ENCODE data around the gene IRS1.

Gene IRS1

DNA sequence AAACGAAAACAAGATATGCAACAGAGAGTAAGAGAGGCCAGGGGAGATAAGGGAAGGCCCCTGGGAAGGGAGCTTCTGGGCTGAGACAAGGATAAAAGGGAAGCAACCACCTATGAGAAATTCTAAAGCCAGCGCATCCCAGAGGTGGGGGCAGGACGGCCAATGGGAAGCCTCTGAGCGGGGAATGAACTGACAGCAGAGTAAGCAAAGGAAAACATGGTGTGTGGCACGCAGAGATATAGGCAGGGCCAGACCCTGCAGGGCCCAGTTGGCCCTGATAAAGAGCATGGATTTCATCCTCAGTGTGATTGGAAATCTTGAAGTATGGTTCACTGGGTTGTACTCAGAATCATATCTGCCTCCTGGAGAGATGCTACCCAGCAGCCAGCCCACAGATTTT is 78.7 kb downstream of the IRS1 start:
- DNase-seq, result no peak

DNA sequence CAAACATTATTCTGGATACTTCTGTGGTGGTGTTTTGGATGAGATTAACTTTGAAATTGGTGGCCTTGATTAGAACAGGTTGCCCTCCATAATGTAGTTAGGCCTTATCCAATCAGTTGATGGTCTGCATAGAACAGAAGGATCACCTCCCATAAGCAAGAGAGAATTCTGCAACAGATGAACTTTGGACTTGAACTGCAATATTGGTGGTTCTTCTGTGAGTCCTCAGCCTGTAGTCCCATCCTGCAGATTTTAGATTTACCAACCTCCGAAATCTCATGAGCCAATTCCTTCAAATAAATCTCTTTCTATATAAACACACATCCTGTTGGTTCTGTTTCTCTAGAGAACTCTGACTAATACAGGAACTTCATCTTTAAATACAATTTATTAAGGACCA is 81.9 kb downstream of the IRS1 start:
- DNase-seq, result no peak

DNA sequence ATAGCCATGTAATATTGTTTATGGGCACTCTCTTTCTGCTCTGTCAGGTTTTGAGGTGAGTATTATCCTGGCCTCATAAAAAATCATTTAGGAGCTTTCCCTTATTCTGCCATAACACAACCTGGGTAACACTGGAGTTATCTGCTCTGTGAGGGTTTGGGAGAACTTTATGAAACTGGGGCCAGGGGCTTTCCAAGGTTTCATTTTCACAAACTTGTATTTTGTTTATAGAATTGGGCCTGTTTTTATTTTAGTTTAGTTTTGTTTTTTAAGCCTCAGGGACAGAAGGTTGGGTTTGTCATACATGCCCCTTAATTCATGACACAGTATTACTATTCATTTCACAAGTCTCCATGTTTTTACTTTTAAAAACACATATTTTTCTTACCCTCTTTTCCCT is 83.5 kb downstream of the IRS1 start:
- DNase-seq, result no peak

DNA sequence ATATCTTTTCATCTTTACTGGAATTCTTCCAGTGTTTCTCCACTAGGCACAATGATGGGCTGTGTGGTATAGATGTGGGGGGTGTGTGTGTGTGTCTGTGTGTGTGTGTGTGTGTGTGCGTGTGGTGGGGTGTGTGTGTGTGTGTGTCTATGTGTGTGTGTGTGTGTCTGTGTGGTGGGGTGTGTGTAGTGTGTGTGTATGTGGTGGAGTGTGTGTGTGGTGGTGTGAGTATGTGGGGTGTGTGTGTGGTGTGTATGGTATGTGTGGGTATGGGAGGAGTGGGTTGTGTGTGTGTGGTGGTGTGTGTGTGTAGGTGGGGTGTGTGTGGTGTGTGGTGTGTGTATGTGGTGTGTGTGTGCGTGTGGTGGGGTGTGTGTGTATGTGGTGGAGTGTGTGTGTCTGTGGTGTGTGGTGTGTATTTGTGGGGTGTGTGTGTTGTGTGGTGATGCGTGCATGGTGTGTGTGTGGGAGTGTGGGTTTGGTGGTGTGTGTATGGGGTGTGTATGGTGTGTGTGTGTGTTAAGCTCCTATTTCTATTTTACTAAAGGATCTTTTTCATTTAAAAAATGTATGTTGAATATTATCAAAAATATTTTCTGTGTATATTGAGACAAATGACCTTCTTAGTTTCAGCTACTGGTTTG is 84.2 kb downstream of the IRS1 start:
- DNase-seq, result no peak

DNA sequence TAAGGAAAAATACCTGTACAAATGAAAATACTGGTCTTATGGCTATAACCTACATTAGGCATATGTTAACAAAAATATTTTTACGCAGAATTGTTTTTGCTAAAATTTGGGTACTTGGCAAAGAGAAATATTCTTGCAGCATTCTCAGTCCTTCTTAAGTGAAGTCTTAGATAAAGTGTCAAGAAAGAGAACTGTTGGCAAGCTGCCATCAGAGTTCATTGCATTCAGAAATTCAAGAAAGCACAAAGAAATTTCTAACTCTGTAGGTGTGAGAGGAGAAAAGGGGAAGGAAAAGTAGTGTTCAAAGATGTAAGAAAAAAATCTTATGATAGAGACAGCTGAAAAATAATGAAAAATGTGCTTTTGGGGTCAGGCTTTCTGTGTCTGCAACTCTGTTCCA is 86.7 kb downstream of the IRS1 start:
- no peak for DNase-seq

DNA sequence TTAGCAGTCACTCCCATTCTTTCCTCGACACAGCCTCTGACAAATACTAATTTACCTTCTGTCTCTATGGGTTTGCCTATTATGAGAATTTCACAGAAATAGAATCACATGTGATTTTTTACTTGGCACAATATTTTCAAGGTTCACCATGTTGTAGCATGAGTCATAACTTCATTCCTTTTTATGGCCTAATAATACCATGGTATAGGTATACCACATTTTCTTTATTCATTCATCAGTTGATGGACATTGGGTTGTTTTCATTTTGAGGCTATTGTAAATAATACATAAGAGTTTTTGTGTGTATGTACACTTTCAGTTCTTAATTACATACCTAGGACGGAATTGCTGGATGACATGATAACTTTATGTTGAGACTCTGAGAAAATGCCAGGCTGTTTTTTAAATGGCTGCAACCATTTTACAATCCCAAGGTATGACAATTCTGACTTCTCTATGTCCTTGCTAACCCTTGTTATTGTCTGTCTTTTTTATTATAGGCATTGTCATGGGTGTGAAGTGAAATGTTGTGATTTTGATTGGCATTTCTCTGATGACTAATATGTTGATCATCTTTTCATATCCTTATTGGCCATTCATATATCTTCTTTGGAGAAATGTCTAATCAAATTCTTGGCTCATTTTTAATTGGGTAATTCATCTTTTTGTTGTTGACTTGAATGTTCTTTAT is 87.9 kb downstream of the IRS1 start:
- no peak for DNase-seq

DNA sequence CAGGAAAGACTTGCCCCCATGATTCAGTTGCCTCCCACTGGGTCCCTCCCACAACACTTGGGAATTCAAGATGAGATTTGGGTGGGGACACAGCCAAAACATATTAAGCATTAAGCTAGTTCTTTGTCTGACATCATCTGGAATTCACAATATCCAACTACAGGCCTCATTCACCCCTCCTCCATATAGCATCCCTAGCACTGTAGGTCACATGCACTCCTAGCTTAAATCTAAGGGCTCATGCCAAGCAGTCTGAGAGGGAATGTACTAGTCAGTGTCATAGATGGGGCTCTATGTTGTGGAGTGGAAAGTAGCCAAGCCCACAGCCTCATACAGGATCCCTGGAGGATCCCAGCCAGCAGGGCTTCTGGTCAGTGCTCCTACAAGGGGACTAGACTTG is 92.1 kb downstream of the IRS1 start:
- DNase-seq, result no peak

DNA sequence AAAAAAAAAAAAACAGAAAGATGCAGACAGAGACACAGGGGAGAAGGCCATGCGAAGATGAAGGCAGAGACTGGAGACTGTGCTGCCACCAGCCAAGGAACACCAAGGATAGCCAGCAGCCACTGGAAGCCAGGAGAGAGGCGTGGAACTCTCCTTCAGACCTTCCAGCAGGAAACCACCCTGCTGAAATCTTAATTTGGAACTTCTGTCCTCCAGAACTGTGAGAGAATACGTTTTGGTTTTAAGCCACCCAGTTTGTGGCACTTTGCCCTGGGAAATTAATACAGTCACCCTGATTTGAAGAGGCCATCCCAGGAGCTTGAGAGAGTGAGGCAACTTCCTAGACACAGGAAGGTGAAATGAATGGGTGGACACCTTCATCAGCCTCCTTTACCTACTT is 93.7 kb downstream of the IRS1 start:
- DNase-seq, result no peak

DNA sequence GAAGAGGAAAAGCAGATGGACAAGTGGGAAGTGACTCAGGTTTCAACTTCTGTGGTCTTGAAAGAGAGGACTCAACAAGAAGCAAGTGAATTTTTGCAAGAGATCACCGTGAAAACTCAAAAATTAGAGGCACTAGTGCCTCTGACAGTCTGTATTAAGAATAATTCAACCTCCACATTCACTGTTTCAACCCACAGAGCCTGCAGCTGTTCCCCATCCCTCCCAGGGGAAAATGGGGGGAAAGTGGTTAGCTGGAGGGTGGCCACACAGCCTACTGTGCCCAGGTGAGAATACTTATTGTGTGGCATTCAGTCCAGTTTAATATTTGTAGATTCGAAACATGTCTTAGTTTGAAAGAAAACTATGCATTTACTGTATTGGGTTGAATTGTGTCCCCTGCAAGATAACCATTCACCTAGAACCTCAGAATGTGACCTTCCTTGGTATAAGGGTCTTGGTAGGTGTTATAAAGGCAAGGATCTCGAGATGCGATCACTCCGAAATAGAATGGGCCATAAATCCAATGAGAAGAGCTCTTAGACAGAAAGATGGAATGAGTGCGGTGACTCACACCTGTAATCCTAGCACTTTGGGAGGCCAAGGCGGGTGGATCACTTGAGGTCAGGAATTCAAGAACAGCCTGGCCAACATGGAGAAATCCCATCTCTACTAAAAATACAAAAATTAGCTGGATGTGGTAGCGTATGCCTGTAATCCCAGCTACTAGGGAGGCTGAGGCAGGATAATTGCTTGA is 94.3 kb downstream of the IRS1 start:
- no peak for DNase-seq

DNA sequence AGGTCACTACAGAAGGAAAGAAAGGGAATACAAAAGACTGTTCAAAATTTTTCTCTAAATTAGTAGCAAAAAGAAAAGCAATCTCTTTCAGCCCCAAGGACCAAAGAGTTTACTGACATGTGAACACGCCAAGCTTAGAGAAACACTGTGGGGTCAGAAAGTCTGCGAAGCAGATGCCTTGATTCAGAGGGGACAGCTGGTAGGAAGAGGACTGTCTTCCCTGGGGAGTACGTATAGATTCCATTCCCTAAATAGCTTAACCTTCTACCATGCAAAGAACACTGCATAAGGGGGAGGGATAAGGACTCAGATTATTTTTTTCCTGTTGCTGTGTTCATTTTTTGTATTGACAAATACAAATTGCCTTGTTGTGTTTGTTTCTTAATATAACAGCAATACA is 96.1 kb downstream of the IRS1 start:
- no peak for DNase-seq

DNA sequence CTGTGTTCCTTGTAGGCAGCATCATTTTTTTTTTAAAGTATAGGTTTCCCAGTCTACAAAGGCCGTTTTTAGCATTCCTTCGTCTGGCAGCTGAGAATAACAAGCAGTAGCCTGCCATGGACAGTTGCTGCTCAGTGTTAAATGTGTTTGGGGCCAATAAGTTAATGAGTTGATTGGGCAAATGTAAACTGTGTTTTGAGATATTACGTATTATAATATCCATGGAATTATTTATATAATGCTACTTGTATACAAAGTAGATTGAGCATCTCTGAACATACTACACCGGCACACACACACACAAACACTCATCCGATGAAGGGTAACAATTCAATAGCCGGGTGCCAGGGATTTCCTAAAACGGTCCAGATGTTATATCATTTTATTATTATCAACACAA is 97.2 kb downstream of the IRS1 start:
- DNase-seq, result no peak

DNA sequence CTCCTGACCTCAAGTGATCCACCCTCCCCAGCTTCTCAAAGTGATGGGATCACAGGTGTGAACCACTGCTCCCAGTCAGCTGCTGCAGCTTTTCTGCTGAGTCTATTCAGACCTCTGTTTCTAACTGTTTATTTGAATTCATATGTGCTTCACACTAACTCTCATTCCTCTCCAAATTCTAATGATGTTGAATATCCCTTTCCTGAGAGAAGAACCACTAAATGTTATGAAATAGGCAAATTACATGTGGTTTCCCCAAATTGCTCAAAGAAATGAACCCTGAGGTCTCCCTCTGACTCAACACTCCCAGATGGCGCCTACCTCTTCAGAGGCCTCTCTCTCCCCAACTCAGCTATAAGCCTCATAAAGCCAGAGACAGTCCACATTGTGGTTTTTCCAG is 98.6 kb downstream of the IRS1 start:
- no peak for DNase-seq

DNA sequence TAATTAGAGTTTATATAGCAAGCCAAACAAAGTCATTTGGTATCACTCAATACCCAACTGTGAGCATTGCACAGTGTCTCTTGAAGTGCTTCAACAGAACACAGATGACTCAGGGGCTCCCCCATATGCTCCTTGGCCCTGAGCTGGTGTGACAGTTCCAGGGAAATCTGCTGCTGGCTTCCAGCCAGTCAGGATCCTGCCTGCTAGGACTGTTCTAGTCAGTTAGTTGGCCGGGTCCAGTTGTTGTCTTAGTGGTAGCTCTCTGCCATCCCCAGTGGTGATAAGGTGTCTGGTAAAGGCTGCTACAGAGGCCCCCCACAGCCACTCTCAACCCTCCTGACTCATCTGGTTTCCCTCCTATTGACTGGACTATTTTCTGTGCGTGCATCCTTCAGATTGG is 100.3 kb downstream of the IRS1 start:
- DNase-seq, result peak; percentile 56

DNA sequence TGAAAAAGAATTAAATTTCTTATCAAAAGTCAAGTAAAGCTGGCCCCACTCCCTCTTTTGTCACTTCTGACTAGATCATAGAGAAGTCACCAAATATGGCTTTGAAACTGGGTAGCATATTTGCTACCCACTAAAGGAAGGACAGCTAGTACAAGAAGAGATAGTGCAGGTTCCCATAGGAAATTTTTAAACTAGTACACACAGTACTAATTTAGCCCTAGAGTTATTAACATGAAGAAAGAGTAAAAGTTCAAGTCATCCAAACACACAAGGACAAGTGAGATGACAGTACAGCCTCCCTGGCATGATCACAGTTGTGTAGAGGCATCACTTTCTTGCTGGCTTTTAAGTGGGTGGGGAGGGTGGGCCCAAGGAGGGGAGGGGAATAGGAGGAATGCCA is 100.9 kb downstream of the IRS1 start:
- no peak for DNase-seq

DNA sequence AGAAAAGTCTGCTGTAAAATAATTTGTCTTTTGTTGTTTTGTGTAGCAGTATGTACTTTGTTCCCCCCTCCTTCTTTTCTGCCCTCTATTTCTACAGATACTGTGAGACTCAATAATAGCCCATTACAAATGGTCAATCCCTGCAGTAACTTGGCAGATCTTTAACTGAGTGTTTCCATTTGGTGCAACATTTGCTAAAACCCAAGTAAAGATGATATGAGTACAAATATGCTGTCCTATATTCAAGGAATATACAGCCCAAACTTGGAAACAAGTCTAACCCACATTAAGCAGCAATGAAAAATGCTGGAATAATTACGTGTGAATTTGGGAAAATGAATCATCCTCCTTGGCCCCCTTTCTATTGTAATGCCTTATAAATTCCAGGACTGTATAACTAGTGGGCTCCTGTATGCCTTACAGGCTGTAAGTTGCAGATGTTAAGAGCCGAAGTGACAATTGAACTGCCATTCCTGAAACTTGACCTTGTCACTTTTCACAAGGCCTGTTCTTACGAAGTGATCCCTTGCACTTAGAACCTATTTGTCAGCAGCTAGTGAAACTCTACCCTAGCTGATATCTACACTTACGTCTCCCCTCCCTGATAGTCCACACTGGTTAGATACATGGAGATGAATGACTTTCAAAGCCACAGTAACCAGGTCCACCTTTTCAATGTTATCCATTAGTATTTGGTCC is 104.9 kb downstream of the IRS1 start:
- DNase-seq, result no peak

DNA sequence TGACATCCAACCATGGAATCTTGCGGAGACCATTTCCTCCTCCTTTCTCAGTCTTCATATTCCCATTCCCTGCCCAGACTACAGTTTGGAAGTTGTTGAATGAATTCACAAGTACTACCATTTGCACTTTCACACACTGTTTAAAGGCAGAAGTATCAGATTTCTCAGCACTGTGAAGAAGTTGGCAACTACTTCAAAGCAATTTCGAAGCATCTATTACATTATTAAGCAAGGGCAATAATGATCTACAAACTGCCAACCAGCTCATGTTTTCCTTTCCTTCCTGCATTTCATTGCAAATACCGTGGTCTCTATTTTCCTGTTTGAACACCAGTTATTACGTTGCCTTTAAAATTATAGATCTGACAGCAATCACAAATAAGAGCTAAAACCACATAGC is 105.5 kb downstream of the IRS1 start:
- no peak for DNase-seq

DNA sequence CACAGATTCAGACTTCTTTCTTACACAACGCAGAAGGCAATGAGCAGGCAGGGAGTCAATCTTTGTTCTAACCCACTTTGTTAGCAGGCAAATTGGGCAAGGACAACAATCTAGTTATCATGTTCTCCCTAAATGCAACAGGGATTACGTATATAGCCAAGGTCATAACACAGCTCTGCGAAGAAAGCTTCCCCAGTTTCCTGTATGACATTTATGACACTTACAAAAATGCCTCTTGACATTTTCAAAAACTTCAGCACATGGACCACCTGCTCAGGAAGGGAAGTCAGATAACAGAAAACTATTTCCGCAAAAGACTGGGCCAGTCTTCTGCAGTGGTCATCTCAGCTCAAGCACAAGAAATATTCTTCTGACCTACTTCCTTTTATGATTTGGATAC is 106.1 kb downstream of the IRS1 start:
- no peak for DNase-seq

DNA sequence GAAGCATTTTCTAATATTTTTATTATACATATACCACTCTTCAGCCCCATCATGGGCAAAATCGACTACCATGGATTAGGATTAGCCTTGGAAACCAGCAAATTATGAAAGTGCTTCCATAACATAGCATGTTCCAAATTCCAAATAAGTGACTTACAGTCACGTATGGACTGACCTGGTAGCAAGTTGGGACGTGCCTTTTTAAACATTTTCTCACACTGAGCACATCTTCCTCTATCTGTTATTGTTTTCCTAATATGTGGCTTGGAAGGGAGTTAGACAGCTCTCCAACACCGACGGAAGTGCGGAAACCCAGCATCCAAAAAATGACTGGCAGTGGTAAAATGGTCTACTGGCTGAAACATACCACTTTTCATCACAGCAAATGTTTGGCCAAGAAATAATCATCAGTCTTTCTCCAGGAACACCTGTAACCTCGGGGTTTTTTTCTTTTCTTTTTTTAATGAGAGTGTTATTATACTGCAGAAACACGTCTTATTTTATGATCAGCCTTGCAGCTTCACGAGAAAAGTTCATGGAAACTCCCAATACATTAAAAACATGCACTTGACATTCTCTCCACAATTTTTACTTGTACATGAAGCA is 107.0 kb downstream of the IRS1 start:
- no peak for DNase-seq

DNA sequence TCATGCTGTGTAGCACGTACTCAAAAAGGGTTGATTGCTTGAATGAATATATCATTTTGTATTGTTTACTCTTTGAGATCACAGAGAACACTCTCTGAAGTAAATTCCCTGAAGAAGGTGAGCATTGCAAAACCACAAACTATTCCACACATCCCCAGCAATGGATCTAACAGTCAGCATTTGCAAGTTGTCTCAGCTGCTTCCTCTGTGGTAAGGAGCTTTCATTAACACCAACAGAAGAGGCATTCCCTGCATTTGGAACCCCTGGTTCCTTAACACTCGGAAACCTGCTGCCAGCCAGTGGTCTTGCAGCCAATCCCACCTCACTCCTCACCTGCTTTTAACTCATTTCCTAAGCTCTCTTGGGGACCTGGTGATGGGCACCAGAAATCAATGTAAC is 108.4 kb downstream of the IRS1 start:
- no peak for DNase-seq

DNA sequence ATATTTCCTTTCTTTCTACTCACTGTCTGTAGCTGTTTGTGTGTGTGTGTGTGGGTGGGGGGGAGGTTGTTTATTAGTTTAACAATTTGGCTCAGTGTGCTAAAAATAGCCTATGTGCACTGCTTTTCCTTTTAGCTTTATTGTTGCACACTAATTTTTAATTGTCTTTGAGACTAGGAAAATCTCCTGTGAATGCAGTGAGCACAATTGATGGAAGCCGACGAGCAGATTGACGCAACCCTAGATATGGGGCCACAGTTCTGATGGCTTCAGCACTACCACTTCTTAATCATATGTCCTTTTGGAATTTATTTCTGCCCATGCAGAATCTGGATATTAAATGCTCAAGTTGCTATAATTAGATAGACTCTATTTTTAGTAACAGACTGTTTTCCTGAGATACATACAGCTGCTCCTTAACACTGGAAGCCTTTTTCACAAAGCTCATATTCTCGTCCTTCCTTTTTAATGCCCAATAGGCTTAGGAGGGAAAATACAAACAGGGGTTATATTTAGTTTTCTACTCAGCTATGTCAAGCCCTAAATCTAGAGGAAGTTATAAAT is 109.1 kb downstream of the IRS1 start:
- no peak for DNase-seq

DNA sequence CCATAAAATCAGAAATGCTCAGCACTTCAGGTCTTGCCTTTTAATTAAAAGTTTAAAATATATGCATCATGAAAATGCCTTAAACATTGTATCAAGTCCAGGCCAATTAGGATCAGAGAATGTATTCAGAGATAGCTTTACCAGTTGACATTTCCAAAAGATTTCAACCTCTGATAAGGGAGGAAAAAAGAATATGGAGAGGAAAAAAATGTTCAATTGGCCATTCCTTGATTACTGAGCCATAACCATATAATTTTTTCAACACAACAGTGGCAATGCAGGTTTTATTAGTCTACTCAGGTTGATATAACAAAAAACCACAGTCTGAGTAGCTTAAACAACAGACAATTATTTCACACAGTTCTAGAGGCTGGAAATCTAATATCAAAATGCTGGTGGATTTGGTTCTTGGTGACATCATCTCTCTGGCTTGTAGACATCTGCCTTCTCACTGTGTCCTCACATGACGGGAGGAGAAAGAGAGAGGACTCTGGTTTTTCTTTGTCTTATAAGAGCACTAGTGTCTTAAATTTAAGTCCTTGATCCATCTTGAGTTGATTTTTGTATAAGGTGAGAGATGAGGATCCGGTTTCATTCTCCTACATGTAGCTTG is 111.9 kb downstream of the IRS1 start:
- DNase-seq, result no peak

DNA sequence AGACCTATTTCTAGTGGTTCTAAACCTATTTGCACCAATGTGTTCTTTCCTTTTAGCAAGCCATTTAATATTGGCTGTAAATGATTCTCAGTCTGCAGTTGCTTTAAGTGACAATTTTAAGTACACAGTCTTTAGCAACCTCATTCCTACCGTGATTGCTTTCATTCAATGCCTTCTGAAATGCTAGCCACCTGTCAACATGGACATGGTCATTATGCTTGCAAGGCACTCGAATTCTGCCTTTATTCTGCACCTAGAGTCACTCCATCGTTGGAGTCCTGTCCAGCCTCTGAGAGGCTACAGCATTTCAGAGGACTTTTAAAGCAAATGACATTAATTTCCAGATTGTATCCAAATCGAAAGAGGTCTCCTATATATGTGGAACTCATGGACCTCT is 115.1 kb downstream of the IRS1 start:
- no peak for DNase-seq
